ENCODE measurements around the gene CAP1.

CAP1 gene

DNA sequence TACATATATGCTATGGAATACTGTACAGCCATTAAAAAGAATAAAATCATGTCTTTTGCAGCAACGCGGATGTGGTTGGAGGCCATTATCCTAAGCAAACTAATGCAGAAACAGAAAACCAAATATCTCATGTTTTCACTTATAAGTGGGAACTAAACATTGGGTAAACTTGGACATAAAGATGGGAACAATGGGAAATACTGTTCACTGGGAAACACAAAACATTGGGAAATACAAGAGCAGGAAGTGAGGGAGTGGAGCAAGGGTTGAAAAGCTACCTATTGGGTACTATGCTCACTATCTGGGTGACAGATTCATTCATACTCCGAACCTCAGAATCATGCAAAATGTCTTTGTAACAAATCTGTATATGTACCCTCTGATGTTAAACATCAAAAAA lies 73.9 kb downstream of the CAP1 start:
- no peak for DNase-seq (ENCODE audit: low read depth)
- no peak for TF ChIP-seq CTCF (conservative IDR thresholded peaks at IDR 0.05; ENCODE audit: low read depth, low read length)
- H3K4me3 ChIP-seq (ENCODE audit: low read length) = no peak overlapping the region

DNA sequence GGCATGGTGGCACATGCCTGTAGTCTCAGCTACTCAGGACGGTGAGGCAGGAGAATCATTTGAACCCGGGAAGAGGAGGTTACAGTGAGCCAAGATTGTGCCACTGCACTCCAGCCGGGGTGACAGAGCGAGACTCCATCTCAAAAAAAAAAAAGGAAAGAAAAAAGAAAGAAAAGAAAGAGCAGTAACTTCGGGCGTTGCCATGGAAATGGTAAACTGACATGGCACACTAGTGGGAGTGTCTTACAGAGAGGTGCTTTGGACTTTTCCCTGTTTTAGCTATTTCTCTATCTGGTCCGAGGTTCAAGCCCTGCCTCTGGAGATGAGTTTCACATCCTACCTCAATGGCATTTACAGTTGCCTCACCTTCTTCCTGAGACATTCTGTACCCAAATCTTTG lies 79.6 kb downstream of the CAP1 start:
- no peak for DNase-seq (ENCODE audit: low read depth)
- TF ChIP-seq CTCF (conservative IDR thresholded peaks at IDR 0.05; ENCODE audit: low read depth, low read length) = no peak
- no peak overlapping the region for H3K4me3 ChIP-seq (ENCODE audit: low read length)

Data from retinal pigment epithelial cell (primary cell).